ENCODE data around the gene DHRSX.

- TF ChIP-seq CTCF (IDR thresholded peaks at IDR 0.05) (no peak), EZH2 (IDR thresholded peaks at IDR 0.05) (no peak)
These were observed 11.0 kb downstream of the DHRSX start for GRCh38 chrX:2489446-2490445.

All from neural progenitor cell (in vitro differentiated cells).